Activated CD4-positive, alpha-beta T cell treated with anti-CD3 and anti-CD28 coated beads for 36 hours (primary cell): ENCODE results near the gene ANKEF1. TPM values are rescaled to one million over a fixed set of nuclear protein-coding genes. Genes with fewer than 3 reads are reported as not detected.
"Not testable (repeated sequence)": the region's sequence is repeated elsewhere in the genome, so short reads cannot be mapped to it uniquely, and the experiment has no call there.

Source experiments
- ATAC-seq: fragments of 200-7000 bp; cut with Tn5 transposase; one replicate; pipeline ENCODE4 v1.10.0; 2021; ENCODE audit warnings: mild to moderate bottlenecking, moderate library complexity
- CTCF ChIA-PET: fragments of 350-600 bp; sonication (Branson Sonifier 250); formaldehyde crosslinking; loops from one replicate; lab custom pipeline; 2021; ENCODE audit warnings: antibody characterized with exemption; lab: Charles Lee
- POLR2A ChIA-PET: fragments of 350-600 bp; sonication (Branson Sonifier 250); formaldehyde crosslinking; loops from one replicate; lab custom pipeline; 2021; ENCODE audit warnings: antibody characterized with exemption, inconsistent platforms; lab: Charles Lee
- DNase-seq: peaks from one replicate; pipeline ENCODE4 v3.0.0-alpha.2; 2020
- H3K27ac Mint-ChIP-seq: one replicate; pipeline ENCODE4 v1.8.0; 2021; ENCODE audit warnings: mixed read lengths
- H3K27me3 Mint-ChIP-seq: one replicate; pipeline ENCODE4 v1.8.0; 2021; ENCODE audit warnings: mixed read lengths
- H3K36me3 Mint-ChIP-seq: one replicate; pipeline ENCODE4 v1.8.0; 2021; ENCODE audit warnings: low read depth, mixed read lengths
- H3K4me1 Mint-ChIP-seq: one replicate; pipeline ENCODE4 v1.8.0; 2021; ENCODE audit warnings: mixed read lengths
- H3K4me3 Mint-ChIP-seq: one replicate; pipeline ENCODE4 v1.8.0; 2021; ENCODE audit warnings: mild to moderate bottlenecking, moderate library complexity, mixed read lengths
- H3K9me3 Mint-ChIP-seq: one replicate; pipeline ENCODE4 v1.8.0; 2021; ENCODE audit warnings: low read depth, mixed read lengths
- intact Hi-C, 2 experiments: fragments of 100-400 bp; cut with DNase I in 1 of 2; cut with micrococcal nuclease in 1 of 2; formaldehyde crosslinking; loops; one replicate each; pipeline versions ENCODE4 v1.14.2 to v1.15.1; 2022 to 2024; cut with DNase I, micrococcal nuclease
- total RNA-seq, 2 experiments: library from RNA; stranded (reverse); gene quantifications; one replicate each; pipeline ENCODE4 v1.2.3, GENCODE V29; 2021

Gene ANKEF1
- total RNA-seq, 2 experiments from 2014 or later: 2.5 to 2.8 TPM

- H3K27ac Mint-ChIP-seq: no peak overlapping the region
- H3K36me3 Mint-ChIP-seq: no peaks in the 10 kb centered on the region
- intact Hi-C loops: no loop called here
- H3K4me3 Mint-ChIP-seq: no peak overlapping the region
- peaks cover 10% of the 10 kb centered on the region for H3K27me3 Mint-ChIP-seq
- no peaks in the 10 kb centered on the region for H3K9me3 Mint-ChIP-seq
- CTCF ChIA-PET: no interaction called here
- H3K4me1 Mint-ChIP-seq: no peaks in the 10 kb centered on the region
- DNase-seq (no peak), ATAC-seq (no peak)
- POLR2A ChIA-PET: no interaction called here
These were observed 28.9 kb upstream of the ANKEF1 start for GRCh38 chr20:10005885-10006284.

- H3K27ac Mint-ChIP-seq: no peak overlapping the region
- H3K4me3 Mint-ChIP-seq: no peak overlapping the region
- CTCF ChIA-PET: interaction anchor here (0.5 kb wide), 1 partner anchor 524 kb away, joined by 3 read pairs; no protein-coding TSS in a partner anchor
- peaks cover 10% of the 10 kb centered on the region for H3K27me3 Mint-ChIP-seq
- intact Hi-C loops: no loop called here
- DNase-seq (no peak), ATAC-seq (no peak)
- POLR2A ChIA-PET: no interaction called here
- H3K36me3 Mint-ChIP-seq: no peaks in the 10 kb centered on the region
- H3K9me3 Mint-ChIP-seq: no peaks in the 10 kb centered on the region
- H3K4me1 Mint-ChIP-seq: no peaks in the 10 kb centered on the region
These were observed 28.2 kb upstream of the ANKEF1 start for GRCh38 chr20:10006447-10007090.

- H3K27ac Mint-ChIP-seq: no peak overlapping the region
- H3K4me3 Mint-ChIP-seq: no peak overlapping the region
- H3K36me3 Mint-ChIP-seq: no peaks in the 10 kb centered on the region
- H3K27me3 Mint-ChIP-seq: peaks cover 10% of the 10 kb centered on the region
- ChIA-PET POLR2A (no interaction called here), CTCF (interaction anchor here (0.5 kb wide), 1 partner anchor 524 kb away, joined by 3 read pairs; no protein-coding TSS in a partner anchor)
- DNase-seq (no peak), ATAC-seq (no peak)
- intact Hi-C loops: no loop called here
- H3K4me1 Mint-ChIP-seq: no peaks in the 10 kb centered on the region
- H3K9me3 Mint-ChIP-seq: no peaks in the 10 kb centered on the region
These were observed 27.6 kb upstream of the ANKEF1 start for GRCh38 chr20:10007158-10007557.

GRCh38 chr20:10007747-10008146 is 27.0 kb upstream of the ANKEF1 start:
- intact Hi-C loops: no loop called here
- Mint-ChIP-seq H3K36me3 (no peaks in the 10 kb centered on the region), H3K27ac (no peak overlapping the region), H3K4me3 (no peak overlapping the region), H3K4me1 (no peaks in the 10 kb centered on the region), H3K9me3 (no peaks in the 10 kb centered on the region), H3K27me3 (peaks cover 10% of the 10 kb centered on the region)
- ATAC-seq (no peak), DNase-seq (no peak)
- ChIA-PET CTCF (no interaction called here), POLR2A (no interaction called here)

- ChIA-PET CTCF (no interaction called here), POLR2A (no interaction called here)
- H3K9me3 Mint-ChIP-seq: no peaks in the 10 kb centered on the region
- no peak overlapping the region for H3K27ac Mint-ChIP-seq
- H3K4me1 Mint-ChIP-seq: no peaks in the 10 kb centered on the region
- intact Hi-C loops: no loop called here
- no peak for ATAC-seq
- H3K27me3 Mint-ChIP-seq: peaks cover 7% of the 10 kb centered on the region
- H3K36me3 Mint-ChIP-seq: no peaks in the 10 kb centered on the region
- no peak for DNase-seq
- no peak overlapping the region for H3K4me3 Mint-ChIP-seq
These were observed 22.3 kb upstream of the ANKEF1 start for GRCh38 chr20:10012464-10012863.

- Mint-ChIP-seq H3K27me3 (peaks cover 4% of the 10 kb centered on the region), H3K4me3 (no peak overlapping the region), H3K4me1 (no peaks in the 10 kb centered on the region), H3K36me3 (no peaks in the 10 kb centered on the region), H3K9me3 (no peaks in the 10 kb centered on the region), H3K27ac (no peak overlapping the region)
- no peak for ATAC-seq
- intact Hi-C loops: no loop called here
- CTCF ChIA-PET: interaction anchor here (0.6 to 1.1 kb wide), 2 partner anchors 15 to 126 kb away, joined by 3 read pairs; no protein-coding TSS in a partner anchor
- POLR2A ChIA-PET: no interaction called here
- DNase-seq: no peak
These were observed 20.4 kb upstream of the ANKEF1 start for GRCh38 chr20:10014431-10014830.

GRCh38 chr20:10020937-10021336 is 13.8 kb upstream of the ANKEF1 start:
- Mint-ChIP-seq H3K27me3 (peaks cover 29% of the 10 kb centered on the region), H3K4me3 (no peak overlapping the region), H3K4me1 (no peaks in the 10 kb centered on the region), H3K27ac (no peak overlapping the region), H3K36me3 (no peaks in the 10 kb centered on the region), H3K9me3 (no peaks in the 10 kb centered on the region)
- ChIA-PET POLR2A (no interaction called here), CTCF (interaction anchor here (0.6 kb wide), 1 partner anchor 72 kb away, joined by 3 read pairs; no protein-coding TSS in a partner anchor)
- DNase-seq: no peak
- intact Hi-C loops: no loop called here
- no peak for ATAC-seq

- ATAC-seq (no peak), DNase-seq (no peak)
- CTCF ChIA-PET: no interaction called here
- Mint-ChIP-seq H3K36me3 (no peaks in the 10 kb centered on the region), H3K27me3 (peaks cover 34% of the 10 kb centered on the region), H3K4me3 (no peak overlapping the region), H3K4me1 (no peaks in the 10 kb centered on the region), H3K9me3 (peaks cover 2% of the 10 kb centered on the region), H3K27ac (no peak overlapping the region)
- intact Hi-C loops: no loop called here
- POLR2A ChIA-PET: no interaction called here
These were observed 12.2 kb upstream of the ANKEF1 start for GRCh38 chr20:10022625-10023024.

GRCh38 chr20:10023911-10024310 is 10.9 kb upstream of the ANKEF1 start:
- H3K36me3 Mint-ChIP-seq: no peaks in the 10 kb centered on the region
- H3K4me1 Mint-ChIP-seq: no peaks in the 10 kb centered on the region
- ATAC-seq (no peak), DNase-seq (no peak)
- H3K27me3 Mint-ChIP-seq: peaks cover 40% of the 10 kb centered on the region
- H3K9me3 Mint-ChIP-seq: peaks cover 2% of the 10 kb centered on the region
- no peak overlapping the region for H3K27ac Mint-ChIP-seq
- ChIA-PET CTCF (no interaction called here), POLR2A (no interaction called here)
- intact Hi-C loops: no loop called here
- no peak overlapping the region for H3K4me3 Mint-ChIP-seq

- CTCF ChIA-PET, DNase-seq, H3K36me3 Mint-ChIP-seq, H3K27ac Mint-ChIP-seq, ATAC-seq, H3K9me3 Mint-ChIP-seq, H3K4me3 Mint-ChIP-seq, POLR2A ChIA-PET, H3K4me1 Mint-ChIP-seq: not testable (repeated sequence)
- peaks cover 16% of the 10 kb centered on the region for H3K27me3 Mint-ChIP-seq
- intact Hi-C loops: loop anchor here in 1 of 2 experiments (10.0 kb wide), 1 partner anchor 403 kb away; the partner anchor contains the start of genes MKKS and SLX4IP
These were observed 3.2 kb upstream of the ANKEF1 start for GRCh38 chr20:10031451-10032215.

- not testable (repeated sequence) for H3K4me1 Mint-ChIP-seq, H3K27ac Mint-ChIP-seq
These were observed 2.5 kb upstream of the ANKEF1 start for GRCh38 chr20:10032269-10032668.

More at GRCh38 chr20:10032269-10032668, 2.5 kb upstream of the ANKEF1 start:
- ATAC-seq, CTCF ChIA-PET, H3K9me3 Mint-ChIP-seq, POLR2A ChIA-PET, H3K36me3 Mint-ChIP-seq, H3K4me3 Mint-ChIP-seq, DNase-seq: not testable (repeated sequence)
- intact Hi-C loops: loop anchor here in 1 of 2 experiments (10.0 kb wide), 1 partner anchor 403 kb away; the partner anchor contains the start of genes MKKS and SLX4IP
- H3K27me3 Mint-ChIP-seq: peaks cover 13% of the 10 kb centered on the region
